ENCODE results near the gene RAB41. TPM values are rescaled to one million over a fixed set of nuclear protein-coding genes. Genes with fewer than 3 reads are reported as not detected.

Gene RAB41
- total RNA-seq = not detected in 2 replicates

GRCh38 chrX:70281951-70282350 is at the start of gene RAB41:
TSS of gene RAB41 (plus strand) at chrX:70282172. CDS start at chrX:70282218, 46 bp downstream.

DNA sequence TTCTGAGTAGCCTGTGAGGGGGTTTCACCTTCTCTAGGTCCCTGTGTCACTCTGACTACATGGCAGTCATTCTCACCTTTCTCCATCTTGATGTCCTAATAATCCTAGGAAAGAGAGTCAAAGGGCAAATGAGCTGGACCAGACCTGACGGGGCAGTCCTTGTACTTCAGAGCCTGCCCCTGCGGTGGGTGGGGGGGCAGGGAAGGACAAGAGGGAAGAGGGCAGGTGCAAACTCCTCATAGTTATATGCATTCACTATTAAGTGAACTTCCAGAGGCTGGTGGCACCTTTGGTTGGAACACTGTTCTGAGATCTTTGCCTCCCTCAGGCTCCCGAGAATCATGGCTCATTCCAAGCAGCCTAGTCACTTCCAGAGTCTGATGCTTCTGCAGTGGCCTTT is 47.6 kb upstream of the RAB41 start, which contains the start of gene AWAT1:
AWAT1 (plus strand) TSS at position 301 of the 400 bp plus-strand sequence; CDS start at position 342, 41 bp downstream.

GRCh38 chrX:70260104-70260503 is 21.9 kb upstream of the RAB41 start, which contains the start of gene P2RY4:
TSS of gene P2RY4 (minus strand) at chrX:70260204. CDS start at chrX:70259624, 580 bp downstream.

DNA sequence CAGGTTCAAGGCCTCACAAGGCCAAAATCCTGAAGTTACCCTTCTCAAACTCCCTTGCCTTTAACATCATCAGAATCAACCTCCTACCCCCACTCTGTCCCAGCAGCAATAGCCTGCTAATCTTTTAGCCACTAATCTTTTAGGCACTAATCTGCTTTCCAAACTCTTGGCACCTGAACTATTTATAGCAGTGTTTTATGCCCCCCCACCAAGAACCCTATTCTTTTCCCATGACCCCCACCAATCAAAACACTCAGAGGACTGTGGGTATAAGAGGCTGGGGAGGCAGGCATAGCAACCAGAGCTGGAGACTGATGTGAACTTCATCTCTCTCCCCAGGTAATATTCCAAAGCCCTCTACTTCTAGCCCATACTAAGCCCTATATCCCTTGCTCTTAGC is 13.9 kb upstream of the RAB41 start, which contains the start of gene ARR3:
ARR3 (plus strand) TSS at position 301 of the 400 bp plus-strand sequence. CDS start 1,052 bp downstream, outside the sequence.

GRCh38 chrX:70289793-70290770 is 8.1 kb downstream of the RAB41 start, which contains the start of the genes KIF4A and PDZD11:
TSS of gene KIF4A (plus strand) at chrX:70290104. CDS start at chrX:70290459, 355 bp downstream.
TSS of gene PDZD11 (minus strand) at chrX:70289927. CDS start at chrX:70289341, 586 bp downstream.

Other genes starting within 250 kb of the RAB41 start
- gene AWAT2, start 232.2 kb upstream of the RAB41 start, total RNA-seq = under 0.01 and 0.09 TPM in 2 replicates
- not detected in 2 replicates for gene OTUD6A, start 219.7 kb upstream of the RAB41 start, total RNA-seq
- gene IGBP1, start 148.7 kb upstream of the RAB41 start, total RNA-seq = 65.5 and 97.0 TPM in 2 replicates
- not detected in 2 replicates for gene DGAT2L6, start 104.7 kb upstream of the RAB41 start, total RNA-seq
- not detected in 2 replicates for gene AWAT1, start 47.5 kb upstream of the RAB41 start, total RNA-seq
- gene P2RY4, start 22.0 kb upstream of the RAB41 start, total RNA-seq = 0.09 TPM in 1 of 2 replicates, not detected in the other
- not detected in 2 replicates for gene ARR3, start 13.8 kb upstream of the RAB41 start, total RNA-seq
- gene PDZD11, start 7.8 kb downstream of the RAB41 start, total RNA-seq = 36.2 TPM in 2 replicates
- 8.4 and 17.8 TPM in 2 replicates for gene KIF4A, start 7.9 kb downstream of the RAB41 start, total RNA-seq
- not detected in 2 replicates for gene GDPD2, start 141.1 kb downstream of the RAB41 start, total RNA-seq
- gene DLG3, start 162.7 kb downstream of the RAB41 start, total RNA-seq = 2.2 and 2.6 TPM in 2 replicates